ENCODE data around the gene ELAPOR2.
"Not testable (repeated sequence)": the region's sequence is repeated elsewhere in the genome, so short reads cannot be mapped to it uniquely, and the experiment has no call there.

ELAPOR2 gene

GRCh38 chr7:87059525-87060287, at the start of gene ELAPOR2:
ELAPOR2 (minus strand) TSS chr7:87059654; CDS start chr7:87059513, 141 bp downstream.
- DNase-seq = peak; percentile 82

GRCh38 chr7:87107949-87108776, 48.7 kb upstream of the ELAPOR2 start:
- no peak for DNase-seq

GRCh38 chr7:87106974-87107612, 47.6 kb upstream of the ELAPOR2 start:
- DNase-seq = no peak

- DNase-seq = no peak
Observed at GRCh38 chr7:87105401-87105800, 45.9 kb upstream of the ELAPOR2 start.

- no peak for DNase-seq
Observed at GRCh38 chr7:87100326-87100725, 40.9 kb upstream of the ELAPOR2 start.

- DNase-seq = not testable (repeated sequence)
Observed at GRCh38 chr7:87097375-87097774, 37.9 kb upstream of the ELAPOR2 start.

- no peak for DNase-seq
Observed at GRCh38 chr7:87094322-87094721, 34.9 kb upstream of the ELAPOR2 start.

GRCh38 chr7:87092568-87093091, 33.2 kb upstream of the ELAPOR2 start:
- DNase-seq = no peak

GRCh38 chr7:87091487-87092066, 32.1 kb upstream of the ELAPOR2 start:
- no peak for DNase-seq

GRCh38 chr7:87083865-87084519, 24.5 kb upstream of the ELAPOR2 start:
- no peak for DNase-seq

- DNase-seq = no peak
Observed at GRCh38 chr7:87082675-87083074, 23.2 kb upstream of the ELAPOR2 start.

- no peak for DNase-seq
Observed at GRCh38 chr7:87075671-87076404, 16.4 kb upstream of the ELAPOR2 start.

- no peak for DNase-seq
Observed at GRCh38 chr7:87067788-87068187, 8.3 kb upstream of the ELAPOR2 start.

- no peak for DNase-seq
Observed at GRCh38 chr7:87060288-87060537, 759 bp upstream of the ELAPOR2 start.

- peak; percentile 7 for DNase-seq
Observed at GRCh38 chr7:87058744-87059524, 520 bp downstream of the ELAPOR2 start.

- no peak for DNase-seq
Observed at GRCh38 chr7:87057210-87057609, 2.2 kb downstream of the ELAPOR2 start.

GRCh38 chr7:87056346-87056745, 3.1 kb downstream of the ELAPOR2 start:
- no peak for DNase-seq

GRCh38 chr7:87048839-87049238, 10.6 kb downstream of the ELAPOR2 start:
- no peak for DNase-seq

- no peak for DNase-seq
Observed at GRCh38 chr7:87046456-87046855, 13.0 kb downstream of the ELAPOR2 start.

GRCh38 chr7:87044713-87045112, 14.7 kb downstream of the ELAPOR2 start:
- DNase-seq = not testable (repeated sequence)

- not testable (repeated sequence) for DNase-seq
Observed at GRCh38 chr7:87041586-87041985, 17.9 kb downstream of the ELAPOR2 start.

Measured in CD4-positive, alpha-beta T cell treated with Interferon gamma for 1 hour (primary cell).